NCI-H128 (cell line): ENCODE measurements around the gene SF3A2.
"Not testable (repeated sequence)": the region's sequence is repeated elsewhere in the genome, so short reads cannot be mapped to it uniquely, and the experiment has no call there.

Source experiments
- DNase-seq: peaks from one replicate; lab custom pipeline; 2025; ENCODE audit not compliant: unreplicated experiment; lab: John Stamatoyannopoulos, UW

SF3A2 gene

DNA sequence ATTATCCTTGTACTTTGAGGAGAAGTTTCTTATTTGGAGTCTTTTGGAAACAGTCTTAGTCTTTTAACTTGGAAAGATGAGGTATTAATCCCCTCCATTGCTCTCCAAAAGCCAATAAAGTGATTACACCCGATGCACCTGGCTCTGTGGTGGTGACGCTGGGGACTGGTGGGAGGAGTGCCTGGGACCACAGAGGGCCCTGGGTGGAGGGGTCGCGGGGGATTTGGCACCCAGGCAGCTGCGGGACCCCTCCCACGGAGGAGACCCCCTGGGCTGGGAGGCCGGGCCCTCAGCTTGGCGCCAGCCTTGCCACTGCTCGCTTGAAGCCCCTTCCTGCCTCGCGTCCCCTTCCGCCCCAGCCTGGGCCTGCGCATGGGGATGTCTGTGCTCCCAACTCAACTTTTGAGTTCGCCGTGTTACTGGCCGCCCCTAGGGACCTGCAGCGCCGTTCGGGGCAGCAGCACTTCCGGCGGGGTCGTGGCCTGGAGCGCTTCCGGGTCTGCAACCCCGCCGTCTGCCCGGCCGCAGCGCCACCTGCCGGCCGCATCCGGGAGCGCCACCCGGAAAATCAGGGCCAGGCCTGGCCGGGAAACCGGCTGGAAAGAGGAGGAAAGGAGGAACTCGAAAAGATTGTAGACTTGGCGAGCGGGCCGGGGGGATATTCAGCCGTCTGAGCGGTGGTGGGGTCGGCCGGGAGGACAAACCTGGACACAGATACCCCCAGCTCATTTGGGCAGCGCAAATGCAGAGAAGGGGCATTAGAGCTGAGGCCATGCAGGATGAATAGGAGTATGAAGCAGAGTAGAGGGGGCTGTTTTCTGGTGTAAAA, 36.9 kb downstream of the SF3A2 start:
- peak; percentile 46 for DNase-seq

DNA sequence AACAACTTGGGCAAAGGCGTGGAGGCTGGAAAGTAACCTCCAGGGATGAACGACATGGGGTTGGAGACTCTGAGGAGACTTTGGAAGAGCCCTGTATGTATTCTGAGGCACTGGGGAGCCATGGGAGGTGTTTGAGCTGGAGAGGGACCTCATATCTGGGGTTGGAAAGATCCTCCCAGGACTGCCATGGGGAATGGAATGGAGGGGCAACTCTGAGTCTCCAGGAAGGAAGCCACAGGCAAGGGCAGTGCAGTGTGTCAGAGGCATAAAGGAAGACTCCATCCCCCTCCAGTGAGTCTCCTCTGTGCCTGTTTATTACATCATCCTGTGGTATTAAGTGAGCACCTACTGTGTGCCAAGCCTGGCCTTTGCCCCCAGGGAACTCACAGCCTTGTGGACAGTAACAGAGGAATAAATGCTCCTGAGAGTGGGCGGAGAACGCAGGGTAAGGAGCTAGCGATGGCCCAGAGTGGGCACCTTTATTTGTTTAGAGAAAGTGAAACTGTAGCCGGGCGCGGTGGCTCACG, 37.6 kb downstream of the SF3A2 start:
- DNase-seq = no peak

DNA sequence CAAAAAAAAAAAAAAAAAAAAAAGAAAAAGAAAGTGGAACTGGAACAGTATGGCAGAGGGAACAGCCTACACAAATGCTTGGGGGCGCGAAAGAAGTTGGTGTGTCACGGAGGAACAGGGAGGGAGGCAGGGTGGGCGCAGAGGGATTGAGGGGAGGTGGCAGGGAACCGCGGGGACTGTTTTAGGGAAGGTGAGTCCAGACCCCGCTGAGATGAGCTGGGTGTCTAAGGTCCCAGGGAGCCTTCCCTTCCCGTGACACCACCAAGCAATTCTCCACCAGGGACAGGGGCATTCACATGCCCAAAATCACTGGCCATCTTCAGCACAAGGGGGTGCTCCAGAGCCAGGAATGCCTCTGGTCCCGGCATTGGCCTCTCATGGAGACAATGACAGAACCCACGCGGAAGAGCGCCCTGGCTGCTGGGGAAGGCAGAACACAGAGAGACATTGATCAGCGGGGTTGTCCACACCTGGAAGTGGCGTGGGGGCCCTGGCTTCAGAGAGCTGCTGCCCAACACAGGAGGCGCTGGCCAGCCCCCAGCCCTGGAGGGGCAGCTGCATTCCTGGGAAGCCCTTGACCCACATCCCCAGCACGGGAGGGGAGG, 38.4 kb downstream of the SF3A2 start:
- peak; percentile 60 for DNase-seq

DNA sequence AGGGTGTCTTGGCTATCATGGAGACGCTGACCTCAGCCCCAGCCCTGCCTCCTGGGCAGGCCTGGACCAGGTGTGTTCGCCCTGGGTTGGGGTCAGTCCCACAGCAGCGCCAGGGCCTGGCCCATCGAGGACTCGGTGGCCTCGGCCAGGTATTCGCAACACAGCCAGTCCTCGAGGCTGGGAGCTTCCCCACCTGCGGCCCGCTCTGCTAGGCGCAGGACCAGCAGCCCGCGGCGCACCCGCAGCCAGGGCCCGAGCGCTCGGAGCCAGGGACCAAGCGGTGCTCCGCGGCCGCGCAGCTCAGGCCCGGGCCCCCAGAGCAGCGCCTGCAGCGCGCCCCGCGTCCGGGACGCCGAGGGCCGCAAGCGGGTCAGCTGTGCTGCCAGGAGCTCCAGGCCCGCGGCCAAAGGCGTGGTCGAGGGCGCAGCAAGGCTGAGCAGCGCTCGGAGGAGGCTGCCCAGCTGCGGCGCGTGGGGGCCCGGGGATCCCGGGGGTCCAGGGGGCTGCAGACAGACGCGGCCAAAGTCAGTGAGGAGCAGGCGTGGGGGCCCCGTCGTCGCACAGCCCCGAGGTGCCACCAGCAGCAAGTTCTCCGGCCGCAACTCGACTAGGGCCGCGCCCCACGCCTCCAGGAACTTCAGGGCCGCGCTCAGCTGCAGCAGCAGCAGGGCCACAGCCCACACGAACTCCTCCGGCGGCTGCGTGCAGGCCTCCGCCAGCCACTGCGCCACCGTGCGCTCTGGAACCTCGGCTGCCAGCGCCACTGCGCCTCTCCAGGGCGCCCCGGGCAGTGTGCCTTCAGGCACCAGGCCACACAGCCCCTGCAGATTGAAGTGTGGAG, 39.2 kb downstream of the SF3A2 start:
- no peak for DNase-seq

DNA sequence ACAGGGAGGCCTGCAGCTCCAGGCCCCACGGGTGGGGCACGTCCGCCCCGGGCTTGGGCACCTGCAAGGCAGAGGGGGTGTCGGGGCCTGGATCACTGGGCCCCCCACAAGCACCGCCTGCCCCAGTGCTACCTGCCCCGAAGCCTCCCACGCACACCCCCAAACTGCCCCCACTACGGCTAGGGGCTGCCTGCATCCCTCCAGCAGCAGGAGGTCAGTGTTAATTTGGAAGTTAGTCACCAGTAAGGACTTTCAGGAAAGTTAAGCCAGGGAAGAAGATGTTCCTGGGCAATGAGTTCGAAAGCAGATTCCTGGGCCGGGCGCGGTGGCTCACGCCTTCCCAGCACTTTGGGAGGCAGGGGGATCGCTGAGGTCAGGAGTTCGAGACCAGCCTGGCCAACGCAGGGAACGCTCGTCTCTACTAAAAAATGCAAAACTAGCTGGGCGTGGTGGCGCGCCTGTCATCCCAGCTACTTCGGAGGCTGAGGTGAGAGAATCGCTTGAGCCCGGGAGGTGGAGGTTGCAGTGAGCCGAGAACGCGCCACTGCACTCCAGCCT, 39.9 kb downstream of the SF3A2 start:
- no peak for DNase-seq

DNA sequence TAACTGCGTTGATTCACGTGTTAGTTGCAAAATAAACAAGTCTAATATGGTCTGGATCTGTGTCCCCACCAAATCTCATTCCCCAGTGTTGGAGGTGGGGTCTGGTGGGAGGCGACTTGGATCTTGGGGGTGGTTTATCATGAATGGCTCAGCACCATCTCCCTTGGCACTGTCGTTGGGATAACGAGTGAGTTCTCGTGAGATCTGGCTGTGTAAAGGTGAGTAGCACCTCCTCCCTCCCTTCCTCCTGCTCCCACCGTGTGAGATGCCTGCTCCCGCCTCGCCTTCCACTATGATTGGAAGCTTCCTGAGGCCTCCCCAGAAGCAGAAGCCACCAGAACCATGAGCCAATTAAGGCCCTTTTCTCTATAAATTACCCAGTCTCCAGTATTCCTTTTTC, 40.5 kb downstream of the SF3A2 start:
- no peak for DNase-seq

DNA sequence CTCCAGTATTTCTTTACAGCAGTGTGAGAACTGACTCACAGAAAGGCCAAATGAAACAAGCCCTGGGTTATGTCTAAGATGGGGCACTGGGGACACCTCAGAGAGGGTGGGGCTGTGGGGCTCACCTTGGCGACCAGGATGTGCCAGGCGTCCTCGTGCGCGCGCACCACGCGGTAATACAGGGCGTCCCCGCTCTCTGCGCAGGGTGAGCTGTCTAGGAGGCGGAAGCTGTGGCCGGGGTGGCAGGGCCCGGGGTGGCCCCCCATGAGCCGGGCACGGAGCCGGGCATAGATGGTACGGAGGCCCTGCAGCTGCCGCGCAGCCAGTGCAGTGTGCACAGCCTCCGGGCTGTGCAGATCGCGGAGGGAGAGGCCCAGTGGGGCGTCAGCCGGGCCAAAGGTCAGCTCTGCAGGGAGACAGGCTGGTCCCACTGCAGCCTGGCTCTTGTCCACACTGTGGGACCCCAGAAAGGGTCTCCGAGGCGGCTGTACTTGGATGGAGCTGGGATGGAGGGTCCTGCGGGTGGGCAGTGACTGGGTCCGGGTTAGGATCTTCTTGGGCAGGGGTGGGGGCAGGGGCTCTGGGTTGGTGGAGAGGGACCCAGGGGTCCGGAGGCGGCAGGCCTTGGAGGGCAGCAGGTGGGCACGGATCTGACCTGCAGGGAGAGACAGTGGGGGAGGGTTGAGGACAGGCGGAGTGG, 42.0 kb downstream of the SF3A2 start:
- no peak for DNase-seq

DNA sequence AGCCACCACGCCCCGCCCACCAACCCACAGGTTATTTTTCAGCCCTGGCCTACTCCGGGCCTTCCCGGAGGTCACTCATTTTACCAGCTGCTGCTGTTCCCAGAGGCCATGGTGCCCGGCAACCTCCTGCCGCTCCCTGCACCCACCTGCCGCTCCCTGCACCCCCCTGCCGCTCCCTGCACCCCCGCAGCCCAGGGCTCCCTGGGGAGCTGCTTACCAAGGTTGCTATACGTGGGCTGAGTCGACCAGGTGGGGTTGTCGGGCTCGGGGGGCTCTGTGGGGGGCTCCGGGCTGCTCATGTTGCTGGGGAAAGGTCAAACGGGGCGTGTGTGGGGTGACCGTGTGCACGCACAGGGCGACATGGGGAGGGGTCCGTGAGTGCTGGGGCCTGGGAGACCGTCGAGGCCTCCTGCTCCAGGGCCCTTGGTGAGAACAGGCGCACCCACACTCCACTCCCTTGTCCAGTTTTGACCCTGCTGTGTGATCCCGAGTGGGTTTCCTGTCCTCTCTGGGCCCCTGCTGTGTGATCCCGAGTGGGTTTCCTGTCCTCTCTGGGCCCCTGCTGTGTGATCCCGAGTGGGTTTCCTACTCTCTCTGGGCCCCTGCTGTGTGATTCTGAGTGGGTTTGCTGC, 44.1 kb downstream of the SF3A2 start:
- no peak for DNase-seq

DNA sequence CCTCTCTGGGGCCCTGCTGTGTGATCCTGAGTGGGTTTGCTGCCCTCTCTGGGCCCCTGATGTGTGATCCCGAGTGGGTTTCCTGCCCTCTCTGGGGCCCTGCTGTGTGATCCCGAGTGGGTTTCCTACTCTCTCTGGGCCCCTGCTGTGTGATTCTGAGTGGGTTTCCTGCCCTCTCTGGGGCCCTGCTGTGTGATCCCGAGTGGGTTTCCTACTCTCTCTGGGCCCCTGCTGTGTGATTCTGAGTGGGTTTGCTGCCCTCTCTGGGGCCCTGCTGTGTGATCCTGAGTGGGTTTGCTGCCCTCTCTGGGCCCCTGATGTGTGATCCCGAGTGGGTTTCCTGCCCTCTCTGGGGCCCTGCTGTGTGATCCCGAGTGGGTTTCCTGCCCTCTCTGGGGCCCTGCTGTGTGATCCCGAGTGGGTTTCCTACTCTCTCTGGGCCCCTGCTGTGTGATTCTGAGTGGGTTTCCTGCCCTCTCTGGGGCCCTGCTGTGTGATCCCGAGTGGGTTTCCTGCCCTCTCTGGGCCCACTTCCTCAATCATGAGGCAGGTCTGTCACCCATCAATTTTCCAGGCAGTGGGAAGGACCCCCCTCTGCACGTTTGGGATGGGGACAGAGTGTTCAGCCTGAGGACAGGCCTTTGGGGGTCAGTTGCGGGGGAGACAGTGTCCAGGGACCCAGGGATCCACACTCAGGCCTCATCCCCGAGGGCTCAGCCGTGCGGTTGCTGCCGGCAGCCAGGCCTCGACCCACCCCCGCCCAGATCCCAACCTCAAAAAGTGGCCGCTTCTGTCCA, 44.8 kb downstream of the SF3A2 start:
- not testable (repeated sequence) for DNase-seq

DNA sequence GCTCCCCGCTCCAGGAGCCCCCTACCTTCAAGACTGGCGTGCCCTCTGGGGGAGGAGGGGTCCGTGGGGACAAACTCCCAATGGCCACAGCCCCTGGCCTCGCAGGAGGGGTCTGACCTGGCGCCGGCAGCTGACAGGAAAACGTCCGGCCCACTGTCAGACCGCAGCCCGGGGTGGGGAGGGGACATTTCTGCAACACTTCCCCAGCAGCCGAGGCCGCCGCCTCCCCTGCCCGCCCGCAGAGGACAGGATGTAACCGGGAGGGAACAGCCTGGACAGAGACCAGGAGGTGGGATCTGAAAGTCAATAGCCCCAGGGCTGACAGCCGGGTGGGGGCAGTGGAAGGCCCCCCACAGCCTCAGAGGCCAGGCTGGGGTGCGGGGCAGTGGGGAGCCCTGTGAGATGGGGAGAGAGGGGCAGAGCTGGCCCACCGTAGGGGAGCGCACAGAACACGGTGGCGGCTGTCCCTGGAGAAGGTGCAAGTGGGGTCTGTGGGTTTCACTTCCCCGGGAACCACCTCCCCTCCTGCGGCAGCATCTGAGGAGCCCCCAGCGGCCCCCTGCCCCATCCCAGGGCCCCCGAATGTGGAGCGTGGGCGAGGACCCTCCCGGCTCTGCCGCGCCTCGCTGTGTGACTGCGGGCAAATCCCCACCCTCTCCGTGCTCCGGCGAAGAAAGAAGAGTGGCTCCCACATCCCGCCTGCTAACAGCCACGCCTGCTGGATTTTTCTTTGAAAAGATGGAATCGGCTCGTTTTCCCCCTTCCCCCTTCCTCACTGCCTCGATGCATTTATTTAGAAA, 45.6 kb downstream of the SF3A2 start, which contains the start of gene PEAK3:
Gene PEAK3 (minus strand): TSS at position 114 of the 800 bp plus-strand sequence. CDS start 1,244 bp downstream, outside the sequence.
- no peak for DNase-seq

DNA sequence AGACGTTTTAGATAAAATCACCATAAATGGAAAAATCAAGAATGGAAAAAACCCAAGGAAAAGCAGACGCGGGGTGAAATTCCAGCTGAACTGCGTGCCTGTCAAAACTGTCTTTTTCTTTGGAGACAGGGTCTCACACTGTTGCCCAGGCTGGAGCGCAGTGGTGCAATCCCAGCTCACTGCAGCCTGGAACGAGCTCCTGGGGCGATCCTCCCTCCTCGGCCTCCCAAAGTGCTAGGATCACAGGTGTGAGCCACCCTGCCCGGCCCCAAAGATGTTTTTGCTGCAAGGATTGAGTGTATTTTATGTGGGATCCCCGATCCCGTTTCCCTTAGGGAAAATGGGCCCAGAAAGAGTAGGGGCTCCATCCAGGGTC, 46.2 kb downstream of the SF3A2 start:
- no peak for DNase-seq

DNA sequence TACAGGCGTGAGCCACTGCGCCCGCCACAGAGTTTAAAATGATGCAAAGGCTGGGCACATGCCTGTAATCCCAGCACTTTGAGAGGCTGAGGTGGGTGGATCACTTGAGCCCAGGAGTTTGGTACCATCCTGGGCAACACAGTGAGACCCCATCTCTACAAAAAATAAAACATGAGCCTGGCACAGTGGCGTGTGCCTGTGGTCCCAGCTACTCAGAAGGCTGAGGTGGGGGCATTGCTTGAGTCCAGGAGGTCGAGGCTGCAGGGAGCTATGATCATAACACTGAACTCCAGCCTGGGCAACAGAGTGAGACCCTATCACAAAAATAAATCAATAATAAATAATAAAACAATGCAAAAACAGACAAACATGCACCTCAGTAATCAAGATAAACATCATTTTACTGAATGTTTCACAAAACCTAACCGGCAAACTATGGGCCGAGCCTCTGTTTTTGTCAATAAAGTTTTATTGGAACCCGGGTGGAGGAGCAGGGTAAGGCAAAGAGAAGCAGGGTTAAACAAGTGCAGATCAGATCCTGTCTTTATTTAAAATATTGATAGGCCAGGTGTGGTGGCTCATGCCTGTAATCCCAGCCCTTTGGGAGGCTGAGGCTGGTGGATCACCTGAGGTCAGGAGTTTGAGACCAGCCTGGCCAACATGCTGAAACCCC, 47.3 kb downstream of the SF3A2 start:
- DNase-seq = no peak

DNA sequence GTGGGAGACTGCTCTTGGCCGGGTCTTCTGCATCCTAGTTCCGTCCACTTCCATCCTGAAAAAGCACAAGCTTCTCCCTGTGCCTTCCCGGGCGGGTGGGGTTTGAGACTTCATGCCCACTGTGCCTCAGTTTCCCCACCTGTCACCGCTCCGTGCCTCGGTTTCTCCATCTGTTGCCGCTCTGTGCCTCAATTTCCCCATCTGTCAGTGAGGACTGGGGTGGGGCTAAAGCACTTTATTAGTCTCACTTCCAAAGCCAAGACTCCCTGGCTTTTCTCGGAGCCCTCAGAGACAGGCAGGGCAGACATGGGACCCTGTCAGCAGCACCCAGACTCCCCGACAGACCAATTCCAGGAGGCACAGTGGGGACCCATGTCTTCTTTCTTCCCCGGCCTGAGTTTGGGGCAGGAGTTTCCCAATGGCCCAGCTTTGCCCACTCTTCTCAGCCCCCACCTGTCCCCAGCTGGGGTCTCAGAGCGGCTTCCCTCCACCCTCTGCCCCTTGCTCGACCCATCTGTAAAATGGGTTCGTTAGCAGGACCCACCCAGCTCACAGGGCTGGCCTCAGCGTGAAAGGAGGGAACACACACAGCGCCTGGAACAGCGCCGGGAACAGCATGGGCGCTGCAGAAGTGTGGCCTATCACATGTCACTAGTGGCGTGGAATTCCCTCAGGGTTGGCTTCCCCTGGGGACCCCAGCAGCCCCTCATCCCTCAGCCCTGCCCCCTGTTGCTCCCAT, 49.9 kb downstream of the SF3A2 start:
- DNase-seq = no peak

DNA sequence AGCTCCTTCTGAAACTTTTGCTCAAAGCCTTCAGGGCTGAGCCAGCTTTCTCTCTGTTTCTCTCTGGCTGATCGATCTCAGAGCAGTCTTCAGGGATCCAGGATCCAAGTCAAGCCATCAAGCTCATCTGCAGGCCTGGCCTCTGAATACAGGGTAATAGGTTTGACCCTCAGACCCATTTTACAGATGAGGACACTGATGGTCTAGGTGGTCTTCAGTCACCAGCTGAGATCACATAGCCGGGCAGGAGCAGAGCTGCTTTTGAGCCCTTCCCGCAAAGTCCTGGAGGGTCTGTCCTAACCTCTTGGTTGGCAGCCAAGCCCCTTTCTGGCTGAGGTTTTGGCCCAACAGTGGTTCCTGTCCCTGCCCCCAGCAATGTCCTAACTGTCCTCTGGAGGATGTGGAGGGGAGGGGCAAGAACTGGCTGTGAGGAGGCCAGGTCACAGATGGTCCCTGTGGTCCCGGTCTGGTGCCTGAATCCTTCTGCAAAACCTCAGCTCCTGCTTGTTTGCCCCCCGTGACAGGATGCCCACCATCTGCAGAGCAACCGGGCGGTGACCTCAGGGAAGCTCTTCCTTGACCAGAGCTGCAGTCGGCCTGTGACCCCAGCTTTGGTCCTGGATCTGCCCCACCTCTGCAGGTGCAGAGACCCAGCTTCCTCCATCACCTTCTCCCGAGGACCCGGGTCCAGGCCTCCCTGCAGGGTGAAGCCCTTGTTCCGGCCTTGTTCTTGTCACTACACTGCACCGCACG, 51.1 kb downstream of the SF3A2 start:
- no peak for DNase-seq

DNA sequence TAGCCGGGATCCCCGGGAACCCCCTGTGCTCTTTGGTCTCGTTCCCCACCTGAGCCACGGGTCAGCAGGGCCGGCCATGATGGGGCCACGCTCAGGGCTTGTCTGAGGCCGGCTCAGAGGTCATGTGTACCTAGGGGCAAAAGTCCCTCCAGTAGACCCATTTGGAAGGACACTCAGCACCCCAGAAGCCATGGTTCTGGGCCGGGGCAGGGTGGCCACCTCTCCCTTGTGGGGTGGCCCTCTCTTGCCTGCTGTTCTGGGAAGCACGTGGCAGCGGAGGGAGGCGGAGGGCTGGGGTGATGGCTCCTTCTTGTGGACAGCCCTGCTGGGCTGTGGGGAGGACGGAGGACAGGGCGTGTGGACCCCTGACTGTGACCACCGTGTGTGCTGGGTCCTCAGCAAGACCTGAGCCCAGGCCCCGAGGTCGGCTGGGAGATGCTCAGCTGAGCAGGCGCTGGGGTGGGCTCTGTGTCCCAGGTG, 51.8 kb downstream of the SF3A2 start:
- no peak for DNase-seq
